Activated naive CD8-positive, alpha-beta T cell (primary cell): ENCODE data around the gene MAGI2.

Experiments
- H3K27ac Mint-ChIP-seq: one replicate; pipeline ENCODE4 v1.8.0; 2021; ENCODE audit warnings: mixed read lengths
- H3K27me3 Mint-ChIP-seq: one replicate; pipeline ENCODE4 v1.8.0; 2021; ENCODE audit warnings: mixed read lengths
- H3K36me3 Mint-ChIP-seq: one replicate; pipeline ENCODE4 v1.8.0; 2021; ENCODE audit warnings: mixed read lengths
- H3K4me1 Mint-ChIP-seq: one replicate; pipeline ENCODE4 v1.8.0; 2021; ENCODE audit warnings: low read depth, mixed read lengths
- H3K4me3 Mint-ChIP-seq: one replicate; pipeline ENCODE4 v1.8.0; 2021; ENCODE audit warnings: mild to moderate bottlenecking, mixed read lengths
- H3K9me3 Mint-ChIP-seq: one replicate; pipeline ENCODE4 v1.8.0; 2021; ENCODE audit warnings: low read depth, mixed read lengths

MAGI2 gene

DNA sequence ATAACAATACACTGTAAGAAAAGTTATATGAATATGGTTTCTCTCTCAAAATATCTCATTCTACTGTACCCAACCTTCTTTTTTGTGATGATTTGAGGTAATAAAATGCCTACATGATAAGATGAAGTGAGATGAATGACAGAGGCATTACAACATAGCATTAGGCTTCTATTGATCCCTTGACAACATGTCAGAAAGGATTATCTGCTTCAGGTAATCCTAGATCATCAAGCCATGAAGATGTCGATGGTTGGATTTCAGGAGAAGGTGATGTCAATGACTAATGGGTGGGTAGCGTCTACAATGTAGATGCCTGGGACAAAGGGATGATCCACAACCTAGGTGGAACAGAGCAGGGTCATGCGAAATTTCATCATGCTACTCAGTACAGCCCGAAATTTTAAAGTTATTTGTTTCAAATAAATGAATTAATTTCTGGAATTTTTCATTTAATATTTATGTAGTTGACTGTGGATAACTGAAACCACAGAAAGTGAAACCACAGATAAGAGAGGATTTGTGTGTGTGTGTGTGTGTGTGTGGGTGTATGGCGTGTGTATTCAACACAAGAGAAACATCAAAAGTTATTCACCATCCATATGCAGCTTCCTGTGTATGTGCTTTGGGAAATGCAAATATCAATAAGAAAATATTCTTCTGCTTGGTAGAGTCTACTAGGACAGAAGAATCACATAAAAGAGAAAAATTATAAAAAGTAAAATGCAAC lies 77.0 kb downstream of the MAGI2 start:
- no peak overlapping the region for H3K27ac Mint-ChIP-seq

DNA sequence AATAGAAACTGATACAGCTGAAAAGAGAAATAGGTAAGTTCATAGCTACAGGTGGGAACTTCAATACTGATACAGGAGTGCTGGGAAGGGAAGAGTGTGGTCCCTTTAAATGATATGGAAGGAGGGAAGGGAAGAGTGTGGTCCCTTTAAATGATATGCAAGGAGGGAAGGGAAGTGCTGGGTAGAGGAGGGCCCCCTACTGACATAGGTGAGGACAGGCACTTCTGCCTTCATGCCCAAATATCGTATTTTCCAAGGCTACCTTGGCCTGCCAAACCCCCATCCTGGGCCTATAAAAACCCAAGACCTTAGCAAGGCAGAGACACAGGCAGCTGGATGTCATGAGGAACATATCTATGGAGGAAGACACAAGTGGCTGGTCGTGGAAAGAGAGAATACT lies 92.3 kb downstream of the MAGI2 start:
- Mint-ChIP-seq H3K9me3 (peaks cover 6% of the 10 kb centered on the region), H3K27me3 (peaks cover 5% of the 10 kb centered on the region), H3K4me3 (no peak overlapping the region), H3K36me3 (no peaks in the 10 kb centered on the region), H3K27ac (no peak overlapping the region), H3K4me1 (no peaks in the 10 kb centered on the region)

More for the DNA sequence above, 77.0 kb downstream of the MAGI2 start:
- Mint-ChIP-seq H3K27me3 (no peaks in the 10 kb centered on the region), H3K9me3 (no peaks in the 10 kb centered on the region), H3K4me1 (no peaks in the 10 kb centered on the region), H3K4me3 (no peak overlapping the region), H3K36me3 (no peaks in the 10 kb centered on the region)

DNA sequence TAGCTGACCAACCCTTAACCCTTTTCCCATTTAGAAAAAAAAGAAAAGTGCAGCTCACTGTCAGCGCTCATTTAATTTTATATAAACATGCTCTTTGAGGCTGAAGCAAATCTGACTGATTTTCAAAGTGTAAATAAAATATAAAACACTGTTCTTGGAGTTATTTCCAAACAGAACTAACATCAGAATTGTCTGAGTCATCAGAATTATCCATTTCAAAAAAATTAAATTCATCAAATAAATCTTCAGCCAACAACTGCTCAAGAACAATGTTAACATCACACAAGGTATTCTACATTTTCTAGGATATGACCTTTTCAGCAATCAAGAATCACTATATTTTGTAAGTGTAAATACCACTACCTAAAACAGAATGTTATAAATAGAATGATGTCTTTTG lies 93.6 kb downstream of the MAGI2 start:
- no peak overlapping the region for H3K27ac Mint-ChIP-seq
- H3K9me3 Mint-ChIP-seq = peaks cover 6% of the 10 kb centered on the region
- no peaks in the 10 kb centered on the region for H3K4me1 Mint-ChIP-seq
- H3K4me3 Mint-ChIP-seq = no peak overlapping the region
- H3K36me3 Mint-ChIP-seq = no peaks in the 10 kb centered on the region
- peaks cover 8% of the 10 kb centered on the region for H3K27me3 Mint-ChIP-seq

DNA sequence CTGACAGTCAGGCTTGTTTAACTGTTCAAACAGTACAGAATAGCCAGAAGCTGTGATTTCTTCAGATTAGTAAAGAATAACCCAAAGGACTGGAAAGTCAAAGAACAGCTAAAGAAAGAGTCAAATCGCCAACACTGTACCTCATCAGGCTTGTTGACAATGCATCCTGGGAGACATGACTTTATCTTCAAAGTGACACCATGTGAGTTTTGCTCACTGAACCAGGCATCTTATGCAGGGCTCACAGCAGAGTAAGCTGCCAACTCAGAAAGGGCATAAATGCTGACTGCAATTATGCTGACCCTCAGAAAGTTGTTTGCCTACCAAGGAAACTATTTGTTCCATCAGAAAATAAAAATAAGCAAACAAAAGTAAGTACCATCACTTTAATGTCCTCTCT lies 96.4 kb downstream of the MAGI2 start:
- Mint-ChIP-seq H3K27ac (no peak overlapping the region), H3K9me3 (peaks cover 6% of the 10 kb centered on the region), H3K4me3 (no peak overlapping the region), H3K36me3 (no peaks in the 10 kb centered on the region), H3K27me3 (peaks cover 5% of the 10 kb centered on the region), H3K4me1 (no peaks in the 10 kb centered on the region)

DNA sequence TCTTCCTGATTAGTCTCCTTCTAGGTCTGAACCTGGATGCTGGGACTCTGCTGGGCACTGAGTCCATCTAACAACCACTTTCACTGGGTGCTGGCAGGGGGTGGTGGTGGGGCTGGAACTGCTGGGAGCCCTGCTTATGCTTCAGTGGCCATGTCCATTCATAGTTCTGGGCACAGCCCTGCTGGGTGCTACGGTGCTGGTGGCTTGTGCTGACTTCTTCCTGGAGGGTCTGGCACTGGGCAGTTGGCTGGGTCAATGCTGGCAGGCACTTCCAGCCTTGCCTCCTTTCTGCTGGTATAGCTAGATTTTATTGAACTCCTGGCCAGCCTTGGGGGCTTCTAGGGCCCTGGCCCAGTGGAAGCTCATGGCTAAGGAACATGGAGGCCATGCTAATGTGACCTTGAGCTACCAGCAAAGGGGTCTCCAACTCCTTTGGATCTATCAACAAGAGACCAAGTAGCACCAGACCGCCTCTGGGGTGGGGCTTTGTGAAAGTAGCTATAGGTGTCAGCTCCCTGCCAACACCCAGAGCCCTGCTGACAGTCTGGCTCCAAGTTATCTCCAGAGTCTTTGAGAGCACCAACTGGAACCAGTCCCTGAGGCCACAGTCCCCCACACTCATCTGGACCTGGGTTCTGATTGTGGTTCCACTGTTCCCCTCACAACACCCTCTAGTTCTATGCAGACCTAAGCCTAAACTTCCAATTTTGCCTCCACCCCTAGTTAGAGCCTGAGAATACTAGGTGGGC lies 99.6 kb downstream of the MAGI2 start:
- Mint-ChIP-seq H3K27ac (no peak overlapping the region), H3K4me1 (no peaks in the 10 kb centered on the region), H3K27me3 (peaks cover 4% of the 10 kb centered on the region), H3K4me3 (no peak overlapping the region), H3K9me3 (no peaks in the 10 kb centered on the region), H3K36me3 (no peaks in the 10 kb centered on the region)

DNA sequence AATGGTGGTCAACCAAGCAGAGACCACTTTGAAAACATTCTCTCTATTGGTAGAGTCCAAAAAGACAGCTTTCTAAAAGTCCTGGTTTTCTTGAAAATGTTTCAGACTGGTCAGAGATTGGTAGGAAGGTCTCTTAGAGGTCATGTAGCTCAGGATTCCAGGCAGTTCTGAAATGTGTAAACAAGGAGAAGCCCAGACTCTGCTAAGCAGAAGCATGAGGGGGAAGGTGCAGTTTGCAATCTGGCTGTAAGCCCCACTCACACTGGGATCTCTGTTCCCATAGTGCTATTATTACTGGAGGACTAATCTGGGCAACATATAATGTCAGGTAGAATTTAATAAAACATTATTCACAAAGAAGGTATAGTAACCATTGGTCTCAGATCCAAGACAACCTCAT lies 101.1 kb downstream of the MAGI2 start:
- H3K27ac Mint-ChIP-seq = no peak overlapping the region
- no peak overlapping the region for H3K4me3 Mint-ChIP-seq
- no peaks in the 10 kb centered on the region for H3K4me1 Mint-ChIP-seq
- H3K36me3 Mint-ChIP-seq = no peaks in the 10 kb centered on the region
- peaks cover 4% of the 10 kb centered on the region for H3K27me3 Mint-ChIP-seq
- H3K9me3 Mint-ChIP-seq = no peaks in the 10 kb centered on the region

DNA sequence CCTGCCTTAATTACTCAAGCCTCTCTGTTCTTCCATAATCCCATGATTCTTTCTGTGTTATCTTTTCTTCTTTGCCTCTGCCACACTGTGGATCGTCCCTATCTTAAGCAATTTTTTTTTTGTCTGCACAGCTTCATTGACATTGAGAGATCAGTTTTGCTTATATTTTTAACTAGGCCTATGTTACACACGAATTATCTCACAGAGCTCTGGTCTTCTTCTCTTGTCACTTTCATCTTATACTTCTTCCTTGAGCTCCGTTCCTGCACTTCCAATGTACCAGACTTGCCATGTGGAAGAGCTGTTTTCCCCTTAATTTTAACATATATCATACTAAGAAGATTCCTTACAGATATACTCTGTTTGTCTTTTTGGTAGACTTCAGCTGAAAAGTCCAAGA lies 106.1 kb downstream of the MAGI2 start:
- no peak overlapping the region for H3K4me3 Mint-ChIP-seq
- no peak overlapping the region for H3K27ac Mint-ChIP-seq
- H3K4me1 Mint-ChIP-seq = no peaks in the 10 kb centered on the region
- H3K9me3 Mint-ChIP-seq = no peaks in the 10 kb centered on the region
- no peaks in the 10 kb centered on the region for H3K27me3 Mint-ChIP-seq
- H3K36me3 Mint-ChIP-seq = no peaks in the 10 kb centered on the region

DNA sequence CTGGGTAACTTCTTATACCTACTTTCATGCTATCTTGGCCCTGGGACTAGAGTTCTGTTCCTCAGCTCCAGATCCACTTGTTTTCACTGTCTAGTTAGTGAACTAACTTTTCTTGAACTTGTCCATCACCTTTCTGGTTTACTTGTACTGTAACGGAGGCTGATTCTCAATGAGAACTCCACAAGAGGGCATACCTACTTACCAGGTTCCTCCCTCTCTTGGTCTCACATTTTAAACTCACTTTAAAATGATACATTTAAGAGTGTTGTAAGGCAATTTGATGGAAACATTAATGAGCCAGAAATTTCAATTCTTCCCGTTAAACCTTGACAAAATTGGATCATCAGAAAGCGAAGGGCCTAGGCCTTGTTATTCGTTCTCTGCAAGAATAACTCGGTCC lies 111.6 kb downstream of the MAGI2 start:
- H3K36me3 Mint-ChIP-seq = no peaks in the 10 kb centered on the region
- H3K9me3 Mint-ChIP-seq = no peaks in the 10 kb centered on the region
- no peak overlapping the region for H3K27ac Mint-ChIP-seq
- H3K27me3 Mint-ChIP-seq = no peaks in the 10 kb centered on the region
- H3K4me1 Mint-ChIP-seq = no peaks in the 10 kb centered on the region
- no peak overlapping the region for H3K4me3 Mint-ChIP-seq

DNA sequence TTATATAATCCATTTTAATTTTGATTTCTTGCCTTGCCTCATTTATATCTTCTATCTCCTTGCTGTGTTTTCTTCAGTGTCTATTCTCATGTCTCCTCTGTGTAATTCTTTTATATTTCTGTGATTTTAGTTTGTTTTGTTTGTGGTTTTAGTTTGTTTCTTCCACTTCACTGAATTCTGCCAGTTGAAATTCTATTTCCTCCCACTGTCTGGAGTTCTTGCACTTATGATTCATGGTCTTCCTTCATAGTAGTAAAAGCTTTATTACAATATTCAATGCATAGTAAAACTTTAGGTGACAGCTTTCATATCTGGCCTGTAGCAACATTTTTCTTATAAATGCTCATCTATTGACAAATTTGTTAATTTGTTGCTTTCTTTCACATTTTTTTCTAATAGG lies 113.3 kb downstream of the MAGI2 start:
- H3K4me3 Mint-ChIP-seq = no peak overlapping the region
- H3K36me3 Mint-ChIP-seq = no peaks in the 10 kb centered on the region
- H3K27me3 Mint-ChIP-seq = no peaks in the 10 kb centered on the region
- H3K9me3 Mint-ChIP-seq = no peaks in the 10 kb centered on the region
- H3K27ac Mint-ChIP-seq = no peak overlapping the region
- no peaks in the 10 kb centered on the region for H3K4me1 Mint-ChIP-seq

DNA sequence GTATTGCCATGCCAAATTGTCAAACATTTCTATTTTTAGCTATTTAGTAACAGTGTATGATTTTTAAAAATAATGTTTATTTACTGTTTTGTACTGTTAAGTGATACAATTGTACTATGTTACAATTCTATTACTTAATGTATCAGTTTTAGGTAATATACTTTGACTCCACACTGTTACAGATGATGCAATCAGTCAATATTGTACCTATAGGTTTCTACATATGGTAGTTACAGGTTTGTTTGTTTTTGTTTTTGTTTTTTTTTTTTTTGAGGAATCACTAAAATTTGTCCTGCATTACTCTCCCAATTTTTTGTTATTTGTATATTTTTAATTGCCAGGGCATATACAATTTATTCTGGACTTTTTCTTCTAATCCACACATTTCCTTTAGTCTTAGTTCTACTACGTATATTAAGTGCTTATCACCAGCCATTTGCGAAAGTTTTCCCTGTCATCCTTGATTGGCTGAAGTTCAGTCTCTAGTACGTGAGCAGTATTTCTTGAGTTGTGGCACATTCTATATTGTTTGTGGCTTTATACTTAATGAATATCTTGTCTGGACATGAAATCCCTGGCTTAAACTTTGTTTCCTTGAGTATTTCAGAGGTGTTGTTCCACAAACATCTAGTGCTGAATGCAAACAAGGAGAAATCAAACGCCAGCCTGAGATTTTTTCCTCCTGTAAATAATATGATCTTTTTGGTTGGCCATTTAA lies 114.1 kb downstream of the MAGI2 start:
- Mint-ChIP-seq H3K36me3 (no peaks in the 10 kb centered on the region), H3K27ac (no peak overlapping the region), H3K4me3 (no peak overlapping the region), H3K4me1 (no peaks in the 10 kb centered on the region), H3K9me3 (no peaks in the 10 kb centered on the region), H3K27me3 (no peaks in the 10 kb centered on the region)

DNA sequence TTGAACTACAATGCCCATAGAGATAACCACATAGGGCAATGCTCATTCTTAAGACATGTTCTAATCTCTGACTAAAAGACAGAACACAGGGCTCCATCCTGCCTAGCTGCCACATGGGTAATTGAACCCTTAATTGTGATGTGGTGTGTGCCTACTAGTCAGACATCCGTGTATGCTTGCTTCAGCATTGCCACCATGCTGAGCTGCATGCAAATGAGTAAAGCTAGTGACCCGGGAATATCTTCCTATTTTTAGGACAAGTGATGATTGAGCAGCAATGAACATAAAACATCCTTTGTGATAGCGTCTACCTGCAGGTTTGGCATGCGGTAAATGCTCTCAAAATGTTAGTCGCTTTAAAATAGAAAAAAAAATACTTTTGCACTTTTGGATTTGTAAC lies 115.8 kb downstream of the MAGI2 start:
- H3K36me3 Mint-ChIP-seq = no peaks in the 10 kb centered on the region

DNA sequence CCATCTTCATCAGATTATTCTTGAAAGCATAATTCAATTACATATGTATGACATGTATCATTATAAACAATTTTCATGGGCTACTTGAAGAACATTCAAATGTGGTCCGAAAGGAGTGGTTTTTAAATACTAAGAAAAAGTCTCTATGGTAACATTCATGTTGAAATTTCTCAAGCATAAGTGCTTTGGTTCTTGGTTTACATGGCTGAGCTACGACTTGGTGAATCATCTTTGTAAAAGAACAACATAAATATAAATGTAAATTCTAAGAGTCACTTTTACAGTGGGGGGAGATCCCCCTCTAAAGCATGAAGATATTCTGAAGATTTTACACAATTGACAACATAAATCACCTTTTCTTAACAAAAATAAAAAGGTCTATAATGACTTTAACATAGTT lies 118.6 kb downstream of the MAGI2 start:
- H3K36me3 Mint-ChIP-seq = no peaks in the 10 kb centered on the region
- no peaks in the 10 kb centered on the region for H3K4me1 Mint-ChIP-seq
- no peak overlapping the region for H3K27ac Mint-ChIP-seq
- peaks cover under 1% of the 10 kb centered on the region for H3K27me3 Mint-ChIP-seq
- no peaks in the 10 kb centered on the region for H3K9me3 Mint-ChIP-seq
- no peak overlapping the region for H3K4me3 Mint-ChIP-seq

More for the DNA sequence above, 115.8 kb downstream of the MAGI2 start:
- Mint-ChIP-seq H3K4me1 (no peaks in the 10 kb centered on the region), H3K9me3 (no peaks in the 10 kb centered on the region), H3K27ac (no peak overlapping the region), H3K4me3 (no peak overlapping the region), H3K27me3 (no peaks in the 10 kb centered on the region)

DNA sequence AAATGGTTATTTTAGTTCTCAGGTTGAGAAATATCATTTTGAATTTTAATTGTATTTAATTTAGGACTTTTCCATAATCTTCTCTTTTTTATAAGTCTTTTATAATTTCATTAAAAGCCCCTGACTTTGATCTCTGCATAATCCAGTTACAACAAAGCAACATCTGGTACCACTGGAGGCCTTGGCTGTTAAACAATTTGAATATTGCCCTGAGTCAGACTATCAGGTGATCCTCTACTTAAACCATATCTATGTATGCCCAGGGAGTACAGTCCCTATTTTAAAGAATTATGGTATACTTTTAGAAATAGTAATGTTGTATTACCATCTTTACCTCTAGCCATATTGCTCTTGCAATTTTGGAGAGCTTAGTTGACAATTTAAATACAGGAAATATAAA lies 119.1 kb downstream of the MAGI2 start:
- Mint-ChIP-seq H3K36me3 (no peaks in the 10 kb centered on the region), H3K4me3 (no peak overlapping the region), H3K27ac (no peak overlapping the region), H3K4me1 (no peaks in the 10 kb centered on the region), H3K27me3 (peaks cover 1% of the 10 kb centered on the region), H3K9me3 (no peaks in the 10 kb centered on the region)

DNA sequence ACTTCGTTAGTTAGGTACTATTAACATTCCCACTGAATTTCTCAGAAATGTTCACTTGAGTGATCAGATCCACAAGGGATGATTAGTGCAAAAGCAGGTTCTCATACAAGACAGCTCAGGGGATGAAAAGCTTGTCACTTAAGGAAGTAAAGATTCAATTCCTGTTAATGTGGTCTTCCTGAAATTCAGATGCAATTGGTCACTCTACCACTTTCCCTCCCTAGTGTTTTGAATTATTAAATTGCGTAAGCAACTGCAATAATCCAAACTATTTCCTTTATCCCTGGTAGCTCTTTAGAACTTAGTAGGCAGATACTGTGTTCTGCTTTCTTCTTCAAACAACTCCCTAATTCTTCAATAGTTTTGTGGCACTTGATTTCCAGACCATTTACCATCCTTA lies 121.4 kb downstream of the MAGI2 start:
- no peaks in the 10 kb centered on the region for H3K4me1 Mint-ChIP-seq
- peaks cover 1% of the 10 kb centered on the region for H3K27me3 Mint-ChIP-seq
- H3K4me3 Mint-ChIP-seq = no peak overlapping the region
- no peaks in the 10 kb centered on the region for H3K36me3 Mint-ChIP-seq
- H3K27ac Mint-ChIP-seq = no peak overlapping the region
- H3K9me3 Mint-ChIP-seq = no peaks in the 10 kb centered on the region

DNA sequence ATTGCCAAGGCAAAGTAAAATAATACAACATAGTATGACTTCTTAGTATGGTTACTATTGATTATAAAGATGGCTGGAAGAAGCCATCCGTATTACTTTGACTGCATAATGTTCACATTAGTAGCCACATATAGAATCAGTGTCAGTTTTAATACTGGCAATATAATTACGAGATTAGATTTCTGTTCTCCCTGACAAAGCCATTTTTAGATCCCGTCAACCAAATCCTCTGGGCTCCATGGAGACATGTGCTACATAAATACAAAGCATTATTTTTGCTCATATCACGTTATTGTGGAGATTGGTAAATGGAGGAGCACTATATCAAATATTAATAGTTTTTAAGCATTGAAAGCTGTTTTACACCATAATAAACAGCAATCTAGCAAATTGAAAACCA lies 124.0 kb downstream of the MAGI2 start:
- Mint-ChIP-seq H3K4me3 (no peak overlapping the region), H3K4me1 (no peaks in the 10 kb centered on the region), H3K36me3 (no peaks in the 10 kb centered on the region), H3K27me3 (peaks cover 1% of the 10 kb centered on the region), H3K27ac (no peak overlapping the region), H3K9me3 (no peaks in the 10 kb centered on the region)
